ENCODE results near the gene EXPH5.
A peak's percentile ranks its signal among the peaks of the same experiment; 100 is the strongest.

Gene EXPH5

DNA sequence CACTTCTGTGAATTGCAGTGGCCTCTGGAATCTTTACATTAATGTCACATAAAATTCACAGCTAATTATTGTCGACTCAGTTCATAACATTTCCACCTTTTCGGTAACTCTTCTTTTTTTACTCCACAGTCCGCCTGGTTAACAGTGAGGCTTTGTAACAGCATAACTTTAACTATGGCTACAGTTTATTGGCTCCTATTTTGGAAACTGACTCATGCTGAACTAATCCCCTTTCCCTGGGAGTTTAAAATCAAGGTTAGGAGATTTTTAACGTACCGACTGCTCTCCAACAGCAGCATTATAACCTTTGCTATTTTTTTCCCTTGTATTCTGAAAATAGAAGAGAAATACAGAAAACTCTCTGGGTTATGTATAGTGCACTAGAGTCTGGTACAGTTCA, 92.2 kb downstream of the EXPH5 start:
- DNase-seq: no peak

DNA sequence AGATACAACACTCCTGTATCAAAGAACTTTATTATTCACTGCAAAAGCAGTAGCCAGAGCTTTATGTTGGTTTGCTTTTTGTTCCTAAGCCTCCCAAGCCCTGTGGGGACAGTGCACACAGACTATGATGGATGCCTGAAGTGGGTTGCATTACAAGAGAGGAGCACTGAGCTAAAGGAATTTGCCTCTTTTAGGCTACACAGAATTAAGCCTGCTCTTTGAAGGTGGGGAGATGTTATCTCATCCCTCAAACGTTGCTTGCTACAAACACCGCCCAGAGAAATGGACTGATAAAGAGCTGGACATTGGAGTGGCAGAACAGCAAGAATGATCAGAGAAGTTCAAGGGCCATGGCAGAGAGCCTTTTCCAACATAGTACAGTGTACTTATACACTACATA, 92.8 kb downstream of the EXPH5 start:
- DNase-seq: no peak

DNA sequence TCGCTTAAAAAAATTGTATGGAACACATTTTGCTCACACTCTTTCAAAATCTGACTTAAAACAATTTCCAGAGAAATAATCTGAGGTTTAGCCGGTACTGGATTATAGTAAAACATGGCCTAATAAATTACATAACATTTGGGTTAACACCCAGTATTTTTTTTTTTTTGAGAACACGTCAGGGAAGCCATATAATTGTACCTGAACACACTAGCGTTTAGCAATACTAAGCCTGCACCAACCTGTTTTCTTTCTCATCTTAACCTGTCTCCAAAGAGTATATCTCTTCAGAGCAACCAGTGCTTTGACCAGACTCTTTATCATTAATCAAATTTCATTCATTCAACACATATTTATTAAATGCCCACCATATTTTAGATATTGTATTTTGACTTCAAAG, 93.4 kb downstream of the EXPH5 start:
- no peak for DNase-seq

DNA sequence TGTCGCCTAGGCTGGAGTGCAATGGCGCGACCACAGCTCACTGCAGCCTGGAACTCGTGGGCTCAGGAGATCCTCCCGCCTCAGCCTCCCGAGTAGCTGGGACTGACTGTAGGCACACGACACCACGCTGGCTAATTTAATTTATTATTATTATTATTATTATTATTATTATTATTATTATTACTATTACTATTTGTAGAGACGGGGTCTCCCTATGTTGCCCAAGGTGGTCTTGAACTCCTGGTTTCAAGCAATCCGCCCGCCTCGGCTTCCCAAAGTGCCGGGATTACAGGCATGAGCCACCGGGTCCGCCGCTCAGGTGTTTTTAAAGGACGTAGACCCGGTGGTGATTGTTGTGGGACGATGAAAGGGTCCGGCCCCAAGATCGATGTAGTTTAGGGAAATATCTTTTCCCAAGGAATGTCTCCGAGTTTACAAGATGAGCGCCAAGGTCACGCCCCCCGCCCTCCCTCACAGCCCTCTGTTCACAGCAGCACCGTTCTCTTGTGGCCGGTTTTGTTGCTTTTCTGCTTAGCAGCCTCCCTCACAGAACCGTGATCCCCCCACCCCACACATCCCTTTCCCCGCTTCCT, 94.7 kb downstream of the EXPH5 start:
- no peak for DNase-seq

DNA sequence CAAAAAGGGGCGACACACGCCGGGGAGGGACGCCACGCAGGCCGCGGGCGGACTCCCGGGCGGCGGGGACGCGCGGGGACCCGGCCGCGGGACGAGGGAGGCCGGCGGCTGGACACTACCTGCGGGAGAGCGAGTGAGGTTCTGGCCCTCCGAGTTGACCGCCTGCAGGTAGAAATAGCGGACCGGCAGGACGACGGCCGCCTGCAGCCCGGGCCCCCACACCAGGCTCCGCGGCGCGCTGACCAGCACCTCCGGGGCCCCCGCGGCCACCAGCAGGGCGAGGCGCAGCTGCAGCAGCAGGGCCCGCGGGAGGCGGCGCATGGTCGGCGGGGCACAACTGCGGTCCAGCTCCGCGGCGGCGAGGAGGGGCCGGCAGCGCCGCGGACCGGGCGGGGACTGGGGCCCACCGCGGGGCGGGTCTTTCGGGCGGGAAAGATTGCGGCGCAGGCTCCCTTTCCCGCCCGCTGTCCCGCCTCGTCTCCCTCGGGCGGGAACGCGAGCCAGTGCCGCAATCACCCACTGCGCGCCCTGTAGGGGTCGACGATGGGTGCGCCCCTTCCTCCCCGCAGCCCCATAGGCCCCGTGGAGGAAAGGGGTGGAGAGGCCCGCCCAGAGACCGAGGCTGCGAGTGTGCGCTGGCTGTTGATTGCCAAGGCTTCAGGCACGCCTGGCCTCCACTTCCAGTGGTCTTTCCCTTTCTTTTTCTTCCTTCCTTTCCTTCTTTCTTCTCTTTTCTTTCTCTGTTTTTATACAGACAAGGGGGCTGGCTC, 95.3 kb downstream of the EXPH5 start, which contains the start of gene POGLUT3:
POGLUT3 (minus strand) TSS at position 339 of the 770 bp plus-strand sequence; CDS start at position 321, 18 bp downstream.
- peak; percentile 35 to 49 for DNase-seq

GRCh38 chr11:108497317-108498045, 96.1 kb downstream of the EXPH5 start:
- DNase-seq: peak; percentile 74 to 84

DNA sequence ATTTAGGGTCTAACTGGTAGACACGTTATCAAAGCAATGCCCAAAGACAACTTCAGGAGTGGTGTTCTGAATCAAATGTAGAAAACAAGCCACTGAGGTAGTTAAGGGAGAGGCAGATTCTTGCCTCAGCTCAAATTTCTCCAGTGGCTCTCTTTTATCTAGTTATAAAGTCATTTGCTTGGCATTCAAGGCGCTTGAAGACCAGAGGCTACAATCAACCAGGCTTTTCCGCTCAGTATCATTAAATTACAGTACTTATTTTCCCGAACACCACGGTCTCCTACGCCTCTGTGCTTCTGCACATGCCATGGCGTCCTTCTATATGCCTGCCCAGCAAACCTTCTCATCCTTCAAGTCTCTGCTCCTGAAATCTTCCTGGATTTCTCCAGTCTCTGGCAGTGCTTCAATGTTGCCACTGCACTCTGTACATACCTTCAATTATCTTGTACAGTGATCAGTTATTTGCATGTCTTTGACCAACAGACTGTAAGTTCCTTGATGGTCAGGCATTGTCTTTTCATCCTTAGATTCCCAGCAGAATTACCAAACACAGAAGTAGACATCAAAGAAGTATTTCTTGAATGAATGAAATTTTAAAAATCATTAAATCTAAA, 96.8 kb downstream of the EXPH5 start:
- no peak for DNase-seq

DNA sequence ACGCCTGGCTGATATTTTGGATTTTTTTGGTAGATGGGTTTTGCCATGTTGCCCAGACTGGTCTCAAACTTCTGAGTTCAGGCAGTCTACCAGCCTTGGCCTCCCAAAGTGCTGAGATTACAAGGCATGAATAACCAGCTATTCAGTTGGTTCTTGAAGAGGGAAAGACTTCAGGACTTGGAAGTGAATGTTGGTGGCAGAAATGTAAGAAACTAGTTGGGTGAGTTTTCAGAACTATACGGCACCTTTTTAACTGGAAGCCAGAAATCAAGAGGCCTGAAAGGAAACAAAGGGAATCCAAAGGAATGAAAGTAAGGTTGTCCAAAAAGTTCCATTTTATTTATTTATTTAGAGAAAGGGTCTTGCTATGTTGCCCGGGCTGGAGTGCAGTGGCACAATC, 98.2 kb downstream of the EXPH5 start:
- no peak for DNase-seq

GRCh38 chr11:108494182-108494581, 99.4 kb downstream of the EXPH5 start:
- DNase-seq: no peak

- DNase-seq: no peak
Observed at GRCh38 chr11:108491936-108492335, 101.6 kb downstream of the EXPH5 start.

DNA sequence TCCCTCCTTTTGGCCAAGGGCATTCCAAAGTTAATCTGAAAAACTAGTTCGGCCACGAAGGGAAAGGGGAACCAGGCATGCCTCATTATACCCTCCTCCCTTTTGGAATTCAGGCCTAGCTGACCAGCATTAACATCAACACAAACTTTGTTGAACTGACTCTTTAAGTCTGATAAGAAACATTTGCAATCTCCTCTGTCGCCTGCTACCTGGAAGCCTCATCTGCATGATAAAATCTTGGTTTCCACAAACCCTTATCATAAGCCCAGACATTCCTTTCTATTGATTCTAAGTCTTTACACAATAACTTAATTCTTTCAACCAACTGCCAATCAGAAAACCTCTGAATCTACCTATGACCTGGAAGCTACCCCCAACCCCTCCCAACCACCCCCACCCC, 106.7 kb downstream of the EXPH5 start:
- DNase-seq: no peak

DNA sequence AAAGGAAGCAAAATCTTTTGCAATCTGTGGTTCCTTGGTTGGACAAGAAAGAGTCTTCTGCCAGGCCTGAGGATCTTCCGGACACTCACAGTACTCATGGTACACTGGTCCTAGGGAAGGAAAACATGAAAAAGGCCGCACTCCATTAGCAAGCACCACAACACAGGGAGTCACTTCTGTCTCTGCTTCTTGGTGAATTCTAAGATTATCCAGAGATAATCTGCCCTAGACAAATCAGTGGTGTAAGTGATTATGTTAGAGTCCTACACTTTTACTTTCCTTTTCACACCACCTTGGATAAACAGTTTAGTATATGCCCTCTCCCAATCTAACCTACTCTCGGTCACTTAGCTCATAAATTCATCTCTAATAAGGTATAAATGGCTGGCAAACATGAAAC, 107.2 kb downstream of the EXPH5 start:
- no peak for DNase-seq

- no peak for DNase-seq
Observed at GRCh38 chr11:108483163-108483562, 110.4 kb downstream of the EXPH5 start.

- no peak for DNase-seq
Observed at GRCh38 chr11:108474664-108475463, 118.7 kb downstream of the EXPH5 start.

GRCh38 chr11:108472681-108473080, 120.9 kb downstream of the EXPH5 start:
- no peak for DNase-seq

DNA sequence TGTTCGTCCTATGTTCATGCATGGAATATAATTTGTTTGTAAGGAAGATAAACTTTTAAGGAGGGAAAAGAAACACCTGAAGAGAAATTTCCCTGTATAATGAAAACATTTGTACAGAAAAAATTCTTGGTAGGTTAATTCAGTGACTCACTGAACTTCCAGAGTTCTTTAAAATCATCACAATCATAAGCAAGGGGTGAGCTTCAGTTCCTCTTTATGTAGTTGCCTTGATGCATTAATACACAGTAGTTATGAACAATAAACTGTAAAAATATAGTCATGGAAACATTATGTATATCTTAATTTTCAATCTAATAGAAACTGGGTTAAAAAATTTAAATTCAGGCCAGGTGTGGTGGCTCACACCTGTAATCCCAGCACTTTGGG, 125.1 kb downstream of the EXPH5 start:
- no peak for DNase-seq

DNA sequence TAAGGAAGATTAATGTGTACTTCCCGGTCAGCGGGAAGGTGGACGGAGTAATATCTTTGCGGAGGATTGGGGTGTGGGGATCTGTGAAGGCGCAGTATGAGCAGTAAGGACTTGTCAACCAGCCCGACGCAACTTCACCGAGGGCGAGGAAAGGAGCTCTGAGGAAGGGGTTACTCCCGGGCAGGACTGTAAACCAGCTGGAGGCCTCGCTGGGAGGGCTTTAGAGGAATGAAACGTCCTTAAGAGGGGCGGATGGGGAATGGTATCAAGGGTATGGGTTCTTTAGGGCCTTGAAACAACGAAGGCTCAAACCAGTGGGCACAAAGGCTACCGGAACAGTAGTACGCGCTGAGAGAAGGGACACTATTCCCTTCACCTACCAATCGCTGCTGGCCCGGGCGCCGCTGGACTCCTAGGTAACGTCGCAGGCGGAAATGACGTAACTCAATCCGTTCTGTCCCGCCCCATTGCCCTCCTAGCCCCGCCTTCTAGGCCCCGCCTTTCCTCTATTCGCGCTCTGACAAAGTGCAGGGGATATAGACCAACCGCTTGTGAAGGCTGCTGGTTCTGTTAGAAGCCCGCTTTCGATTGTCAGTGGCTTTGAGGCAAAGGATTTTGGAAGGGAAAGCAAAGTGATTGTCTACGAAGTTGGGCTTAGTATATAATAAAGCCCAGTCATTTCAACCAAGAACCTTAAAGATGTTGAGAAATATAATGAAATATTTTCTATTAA, 126.3 kb downstream of the EXPH5 start, which contains the start of gene C11orf65:
C11orf65 (minus strand) TSS at position 439 of the 733 bp plus-strand sequence. CDS start 5,970 bp downstream, outside the sequence.
- peak; percentile 96 to 97 for DNase-seq

- DNase-seq: peak in 1 of 2 donors; percentile 12
Observed at GRCh38 chr11:108466405-108466804, 127.2 kb downstream of the EXPH5 start.

Data from CD4-positive, alpha-beta T cell treated with Interleukin-1 beta for 1 hour (primary cell).